Measurements from ENCODE around the gene ZNF792. TPM values are rescaled to one million over a fixed set of nuclear protein-coding genes. Genes with fewer than 3 reads are reported as not detected.
A peak's percentile ranks its signal among the peaks of the same experiment; 100 is the strongest.
"Not testable (repeated sequence)": the region's sequence is repeated elsewhere in the genome, so short reads cannot be mapped to it uniquely, and the experiment has no call there.

Gene ZNF792
- total RNA-seq, 4 donors from 2014 or later = 3.7 to 29.3 (median 8.7) TPM

GRCh38 chr19:35008891-35009341, 44.9 kb upstream of the ZNF792 start:
- TF ChIP-seq CTCF (IDR thresholded peaks at IDR 0.05) = no peak
- DNase-seq (ENCODE audit: low spot score) = no peak
- no peak for ATAC-seq (ENCODE audit: low FRiP score)

- not testable (repeated sequence) for ATAC-seq (ENCODE audit: low FRiP score); DNase-seq (ENCODE audit: low spot score)
These were observed 43.4 kb upstream of the ZNF792 start for GRCh38 chr19:35007427-35007826.

- DNase-seq (ENCODE audit: low spot score) (no peak), ATAC-seq (ENCODE audit: low FRiP score) (no peak)
- no peak for TF ChIP-seq CTCF (IDR thresholded peaks at IDR 0.05)
These were observed 43.0 kb upstream of the ZNF792 start for GRCh38 chr19:35006999-35007365.

- TF ChIP-seq CTCF (IDR thresholded peaks at IDR 0.05) = no peak
- ATAC-seq (ENCODE audit: low FRiP score) (peak; percentile 30), DNase-seq (ENCODE audit: low spot score) (no peak)
These were observed 42.4 kb upstream of the ZNF792 start for GRCh38 chr19:35006342-35006998.

GRCh38 chr19:35006007-35006341, 41.9 kb upstream of the ZNF792 start:
- DNase-seq (ENCODE audit: low spot score); ATAC-seq (ENCODE audit: low FRiP score): not testable (repeated sequence)

GRCh38 chr19:35005256-35005977, 41.4 kb upstream of the ZNF792 start:
- ATAC-seq (ENCODE audit: low FRiP score) = no peak
- TF ChIP-seq CTCF (IDR thresholded peaks at IDR 0.05) = no peak
- DNase-seq (ENCODE audit: low spot score) = no peak

GRCh38 chr19:35004517-35005255, 40.7 kb upstream of the ZNF792 start:
- ATAC-seq (ENCODE audit: low FRiP score) = no peak
- no peak for DNase-seq (ENCODE audit: low spot score)
- TF ChIP-seq CTCF (IDR thresholded peaks at IDR 0.05) = no peak
